Measurements from ENCODE around the gene PRRX2. TPM values are rescaled to one million over a fixed set of nuclear protein-coding genes. Genes with fewer than 3 reads are reported as not detected.
A peak's percentile ranks its signal among the peaks of the same experiment; 100 is the strongest.

PRRX2 gene
- total and polyA plus RNA-seq, 12 donors, result 0.15 to 14.2 (median 4.0) TPM

DNA sequence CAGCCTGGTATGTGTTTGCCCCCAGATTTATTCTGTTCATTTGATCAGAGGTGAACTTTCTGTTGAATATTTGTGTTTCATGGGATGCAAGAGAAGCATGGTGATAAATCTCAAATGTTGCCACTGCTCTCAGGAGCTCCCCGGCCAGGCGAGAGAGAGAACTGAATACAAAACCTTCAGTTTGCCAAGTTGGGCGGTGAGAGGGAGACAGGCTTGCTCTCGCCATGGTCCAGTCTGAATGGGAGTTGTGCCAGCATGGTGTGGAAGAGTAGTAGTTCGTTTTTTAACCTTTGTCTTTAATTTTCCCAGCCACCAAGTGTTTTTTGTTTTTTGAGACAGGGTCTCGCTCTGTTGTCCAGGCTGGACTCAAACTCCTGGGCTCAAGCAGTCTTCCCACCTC is 36.7 kb upstream of the PRRX2 start:
- TF ChIP-seq, protein P1, sequence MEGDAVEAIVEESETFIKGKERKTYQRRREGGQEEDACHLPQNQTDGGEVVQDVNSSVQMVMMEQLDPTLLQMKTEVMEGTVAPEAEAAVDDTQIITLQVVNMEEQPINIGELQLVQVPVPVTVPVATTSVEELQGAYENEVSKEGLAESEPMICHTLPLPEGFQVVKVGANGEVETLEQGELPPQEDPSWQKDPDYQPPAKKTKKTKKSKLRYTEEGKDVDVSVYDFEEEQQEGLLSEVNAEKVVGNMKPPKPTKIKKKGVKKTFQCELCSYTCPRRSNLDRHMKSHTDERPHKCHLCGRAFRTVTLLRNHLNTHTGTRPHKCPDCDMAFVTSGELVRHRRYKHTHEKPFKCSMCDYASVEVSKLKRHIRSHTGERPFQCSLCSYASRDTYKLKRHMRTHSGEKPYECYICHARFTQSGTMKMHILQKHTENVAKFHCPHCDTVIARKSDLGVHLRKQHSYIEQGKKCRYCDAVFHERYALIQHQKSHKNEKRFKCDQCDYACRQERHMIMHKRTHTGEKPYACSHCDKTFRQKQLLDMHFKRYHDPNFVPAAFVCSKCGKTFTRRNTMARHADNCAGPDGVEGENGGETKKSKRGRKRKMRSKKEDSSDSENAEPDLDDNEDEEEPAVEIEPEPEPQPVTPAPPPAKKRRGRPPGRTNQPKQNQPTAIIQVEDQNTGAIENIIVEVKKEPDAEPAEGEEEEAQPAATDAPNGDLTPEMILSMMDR (IDR thresholded peaks at IDR 0.05), result peak in 3 of 6 experiments; percentile 13 to 18 (median 14)
- no peak for TF ChIP-seq POLR2A (IDR thresholded peaks at IDR 0.05)
- Histone ChIP-seq H3K27ac (peak overlapping the region; percentile 11 to 98 (median 94)), H3K4me1 (replicated peaks in 1 of 2) (peaks cover 38 to 50% of the 10 kb centered on the region in 2 donors), H3K4me3 (peak overlapping the region in 1 of 4 donors; percentile 86), H3K9me3 (replicated peaks in 1 of 3) (no peaks in the 10 kb centered on the region), H3K27me3 (no peaks in the 10 kb centered on the region), H3K36me3 (replicated peaks in 1 of 2) (peaks cover 0 to 9% of the 10 kb centered on the region in 2 donors)
- intact Hi-C loops (cut with DNase I), result no loop called here
- DNase-seq, result peak in 5 of 7 donors; percentile 58 to 70 (median 62)
- WGBS, 4 donors, result 46 to 55% (median 51%) methylated on average over 5 to 6 of the region's 6 CpGs

DNA sequence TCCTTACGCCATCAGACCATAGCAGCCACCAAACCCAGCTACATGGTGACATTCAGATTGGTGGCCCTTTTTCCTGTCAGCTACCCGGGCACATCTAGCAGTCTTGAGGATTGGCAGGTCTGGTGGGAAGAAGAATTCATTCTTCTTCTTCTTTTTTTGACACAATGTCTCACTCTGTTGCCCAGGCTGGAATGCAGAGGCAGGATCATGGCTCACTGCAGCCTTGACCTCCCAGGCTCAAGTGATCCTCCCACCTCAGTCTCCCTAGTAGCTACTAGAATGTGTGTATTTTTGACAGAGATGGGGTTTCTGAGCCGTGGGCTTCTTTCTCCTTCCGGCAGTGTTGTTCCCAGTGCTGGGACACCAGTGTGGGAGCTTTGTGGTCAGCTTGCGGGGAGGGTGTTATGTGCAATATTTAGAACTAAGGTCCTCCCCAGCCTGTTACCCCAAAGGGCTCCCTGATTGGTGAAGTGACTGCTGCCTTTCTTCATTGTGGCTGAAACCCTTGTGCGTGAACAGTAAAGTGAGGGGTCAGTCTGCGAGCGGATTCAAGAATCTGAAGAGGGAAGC is 36.1 kb upstream of the PRRX2 start:
- TF ChIP-seq, protein P1 (IDR thresholded peaks at IDR 0.05), result no peak
- no peak for TF ChIP-seq POLR2A (IDR thresholded peaks at IDR 0.05)
- WGBS, 4 donors, result 70 to 82% (median 76%) methylated on average over 8 of the region's 8 CpGs
- Histone ChIP-seq H3K27ac (peak overlapping the region in 3 of 5 donors; percentile 94 to 98 (median 95)), H3K27me3 (no peaks in the 10 kb centered on the region), H3K9me3 (replicated peaks in 1 of 3) (no peaks in the 10 kb centered on the region), H3K36me3 (replicated peaks in 1 of 2) (peaks cover 0 to 16% of the 10 kb centered on the region in 2 donors), H3K4me3 (peak overlapping the region in 2 of 4 donors; percentile 0 to 86), H3K4me1 (replicated peaks in 1 of 2) (peaks cover 38 to 50% of the 10 kb centered on the region in 2 donors)
- intact Hi-C loops (cut with DNase I), result no loop called here
- peak in 1 of 7 donors; percentile 58 for DNase-seq

DNA sequence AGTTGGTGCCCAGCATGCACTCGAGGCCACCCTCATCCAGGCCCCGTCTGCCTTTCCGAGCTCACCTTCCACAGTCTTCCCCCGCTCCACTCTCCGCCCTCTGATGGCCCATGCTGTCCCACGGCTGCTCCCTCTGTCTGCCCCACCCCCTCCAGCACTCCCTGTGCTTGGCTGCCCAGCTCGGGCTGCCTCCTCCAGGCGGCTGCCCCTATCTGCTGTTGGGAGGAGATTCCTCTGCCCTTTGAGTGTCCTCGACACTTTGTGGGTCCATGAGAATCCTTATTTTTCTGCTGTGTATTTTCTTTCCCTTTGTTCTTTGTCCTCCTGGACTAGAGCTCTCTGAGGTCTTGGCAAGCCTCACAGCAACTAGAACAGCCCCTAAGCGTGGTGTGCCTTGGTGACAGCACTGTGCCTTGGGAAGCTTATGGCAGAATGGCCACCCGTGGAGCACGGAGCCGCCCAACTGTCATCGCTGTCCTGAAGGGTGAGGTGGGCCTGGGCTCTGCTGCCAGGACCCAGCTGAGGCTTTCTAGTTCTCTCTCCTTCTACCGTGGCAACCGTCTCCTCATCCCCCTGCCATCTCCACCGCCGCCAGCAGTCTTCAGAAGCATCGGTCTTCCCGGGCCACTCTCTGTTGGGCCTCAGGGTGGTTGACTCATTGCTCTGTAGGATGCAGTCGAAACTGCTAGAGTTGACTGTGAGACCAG is 34.3 kb upstream of the PRRX2 start:
- H3K27me3 ChIP-seq, result no peaks in the 10 kb centered on the region
- H3K36me3 ChIP-seq (replicated peaks in 1 of 2), result peaks cover 0 to 34% of the 10 kb centered on the region in 2 donors
- peak overlapping the region in 1 of 4 donors; percentile 32 for H3K4me3 ChIP-seq
- peak in 1 of 2 donors; percentile 16 for TF ChIP-seq POLR2A (IDR thresholded peaks at IDR 0.05)
- TF ChIP-seq, protein P1 (IDR thresholded peaks at IDR 0.05), result peak in 2 of 6 experiments; percentile 12 to 13
- WGBS, 4 donors, result 42 to 55% (median 48%) methylated on average over 16 to 21 of the region's 21 CpGs
- peaks cover 38 to 50% of the 10 kb centered on the region in 2 donors for H3K4me1 ChIP-seq (replicated peaks in 1 of 2)
- no peaks in the 10 kb centered on the region for H3K9me3 ChIP-seq (replicated peaks in 1 of 3)
- DNase-seq, result peak in 6 of 7 donors; percentile 61 to 79 (median 75)
- peak overlapping the region; percentile 9 to 95 (median 26) for H3K27ac ChIP-seq
- intact Hi-C loops (cut with DNase I), result no loop called here

DNA sequence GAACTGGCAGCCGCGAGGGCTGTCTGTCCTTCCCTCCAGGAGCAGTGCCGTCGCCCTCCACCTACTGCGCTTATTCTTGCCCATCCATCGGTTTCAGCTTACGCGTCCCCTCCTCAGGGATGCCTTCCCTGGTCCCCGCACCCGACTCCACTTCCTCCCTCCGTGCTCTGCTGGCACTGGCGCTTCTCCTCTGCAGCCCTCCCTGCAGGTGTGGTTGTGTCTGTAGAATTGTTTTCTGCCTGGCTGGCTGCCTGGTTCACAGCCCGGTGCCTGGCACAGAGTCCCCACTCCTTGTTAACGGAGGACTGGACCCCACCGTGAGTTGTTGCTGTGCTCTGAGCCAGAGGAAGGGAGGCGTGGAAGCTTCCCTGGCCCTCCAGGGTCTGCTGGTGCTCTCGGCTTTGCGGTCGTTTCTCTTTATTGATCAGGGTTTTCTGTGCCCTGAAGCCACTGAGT is 33.7 kb upstream of the PRRX2 start:
- H3K27me3 ChIP-seq, result no peaks in the 10 kb centered on the region
- H3K36me3 ChIP-seq (replicated peaks in 1 of 2), result peaks cover 0 to 39% of the 10 kb centered on the region in 2 donors
- 46 to 61% (median 52%) methylated on average over 14 to 19 of the region's 19 CpGs for WGBS, 4 donors
- peak overlapping the region in 3 of 5 donors; percentile 26 to 95 (median 71) for H3K27ac ChIP-seq
- intact Hi-C loops (cut with DNase I), result no loop called here
- no peaks in the 10 kb centered on the region for H3K9me3 ChIP-seq (replicated peaks in 1 of 3)
- H3K4me1 ChIP-seq (replicated peaks in 1 of 2), result peaks cover 38 to 50% of the 10 kb centered on the region in 2 donors
- peak overlapping the region in 1 of 4 donors; percentile 32 for H3K4me3 ChIP-seq
- TF ChIP-seq, protein P1 (IDR thresholded peaks at IDR 0.05), result no peak
- TF ChIP-seq POLR2A (IDR thresholded peaks at IDR 0.05), result no peak
- no peak for DNase-seq
